Activated CD4-positive, alpha-beta memory T cell treated with anti-CD3 and anti-CD28 coated beads for 36 hours (primary cell): ENCODE data around the gene GPR4. TPM values are rescaled to one million over a fixed set of nuclear protein-coding genes. Genes with fewer than 3 reads are reported as not detected.

ENCODE experiments used
- CTCF ChIA-PET: fragments of 350-600 bp; sonication (Branson Sonifier 250); formaldehyde crosslinking; loops from one replicate; lab custom pipeline; 2021; ENCODE audit warnings: antibody characterized with exemption, inconsistent platforms; lab: Charles Lee
- POLR2A ChIA-PET: fragments of 350-600 bp; sonication (Branson Sonifier 250); formaldehyde crosslinking; loops from one replicate; lab custom pipeline; 2021; ENCODE audit warnings: antibody characterized with exemption; lab: Charles Lee
- DNase-seq: peaks from one replicate; pipeline ENCODE4 v3.0.0-alpha.2; 2020
- H3K27ac Mint-ChIP-seq: one replicate; pipeline ENCODE4 v1.8.0; 2021; ENCODE audit warnings: mixed read lengths
- H3K27me3 Mint-ChIP-seq: one replicate; pipeline ENCODE4 v1.8.0; 2021; ENCODE audit warnings: mixed read lengths
- H3K36me3 Mint-ChIP-seq: one replicate; pipeline ENCODE4 v1.8.0; 2021; ENCODE audit warnings: mixed read lengths
- H3K4me1 Mint-ChIP-seq: one replicate; pipeline ENCODE4 v1.8.0; 2021; ENCODE audit warnings: low read depth, mixed read lengths
- H3K4me3 Mint-ChIP-seq: one replicate; pipeline ENCODE4 v1.8.0; 2021; ENCODE audit warnings: mild to moderate bottlenecking, mixed read lengths
- H3K9me3 Mint-ChIP-seq: one replicate; pipeline ENCODE4 v1.8.0; 2021; ENCODE audit warnings: mixed read lengths
- intact Hi-C: fragments of 100-400 bp; cut with micrococcal nuclease; formaldehyde crosslinking; loops from one replicate; pipeline ENCODE4 v1.15.1; 2023
- total RNA-seq, 2 experiments: library from RNA; stranded (reverse); gene quantifications; one replicate each; pipeline ENCODE4 v1.2.3, GENCODE V29; 2021

Gene GPR4
- total RNA-seq, 2 experiments from 2014 or later: not detected

GRCh38 chr19:45568732-45569131 lies 33.3 kb downstream of the GPR4 start:
- Mint-ChIP-seq H3K4me3 (no peak overlapping the region), H3K4me1 (peaks cover 8% of the 10 kb centered on the region), H3K27ac (no peak overlapping the region), H3K36me3 (no peaks in the 10 kb centered on the region), H3K9me3 (no peaks in the 10 kb centered on the region), H3K27me3 (no peaks in the 10 kb centered on the region)
- ChIA-PET POLR2A (interaction anchor here (0.6 kb wide), 1 partner anchor 10 kb away, joined by 3 read pairs; no protein-coding TSS in a partner anchor), CTCF (interaction anchor here (1.2 kb wide), 1 partner anchor 129 kb away, joined by 3 read pairs; no protein-coding TSS in a partner anchor)
- intact Hi-C loops: no loop called here
- no peak for DNase-seq

DNA sequence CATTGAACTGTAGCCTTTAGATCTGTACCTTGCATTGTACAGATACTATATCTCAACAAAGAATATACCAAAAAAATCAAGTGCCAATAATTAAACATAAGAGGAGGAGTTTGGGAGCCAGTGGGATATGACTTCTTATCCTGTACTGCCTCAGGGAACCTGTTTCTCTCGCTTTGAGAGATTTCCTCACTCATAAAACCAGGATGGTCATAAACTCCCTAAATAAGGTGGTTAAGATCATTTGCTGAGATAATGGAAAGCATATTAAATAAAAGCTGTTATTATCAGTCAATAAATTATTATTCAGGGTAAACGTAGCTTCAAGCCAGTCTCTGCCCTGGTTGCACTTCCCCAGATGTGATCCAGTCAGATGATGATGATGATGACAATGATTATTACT lies 34.4 kb downstream of the GPR4 start:
- H3K9me3 Mint-ChIP-seq: no peaks in the 10 kb centered on the region
- no peak overlapping the region for H3K27ac Mint-ChIP-seq
- no peaks in the 10 kb centered on the region for H3K36me3 Mint-ChIP-seq
- DNase-seq: no peak
- peaks cover 14% of the 10 kb centered on the region for H3K4me1 Mint-ChIP-seq
- H3K4me3 Mint-ChIP-seq: no peak overlapping the region
- CTCF ChIA-PET: interaction anchor here (0.6 to 1.1 kb wide), 2 partner anchors 9 to 76 kb away, joined by 4 to 6 read pairs; no protein-coding TSS in a partner anchor
- H3K27me3 Mint-ChIP-seq: no peaks in the 10 kb centered on the region
- intact Hi-C loops: no loop called here
- POLR2A ChIA-PET: no interaction called here

DNA sequence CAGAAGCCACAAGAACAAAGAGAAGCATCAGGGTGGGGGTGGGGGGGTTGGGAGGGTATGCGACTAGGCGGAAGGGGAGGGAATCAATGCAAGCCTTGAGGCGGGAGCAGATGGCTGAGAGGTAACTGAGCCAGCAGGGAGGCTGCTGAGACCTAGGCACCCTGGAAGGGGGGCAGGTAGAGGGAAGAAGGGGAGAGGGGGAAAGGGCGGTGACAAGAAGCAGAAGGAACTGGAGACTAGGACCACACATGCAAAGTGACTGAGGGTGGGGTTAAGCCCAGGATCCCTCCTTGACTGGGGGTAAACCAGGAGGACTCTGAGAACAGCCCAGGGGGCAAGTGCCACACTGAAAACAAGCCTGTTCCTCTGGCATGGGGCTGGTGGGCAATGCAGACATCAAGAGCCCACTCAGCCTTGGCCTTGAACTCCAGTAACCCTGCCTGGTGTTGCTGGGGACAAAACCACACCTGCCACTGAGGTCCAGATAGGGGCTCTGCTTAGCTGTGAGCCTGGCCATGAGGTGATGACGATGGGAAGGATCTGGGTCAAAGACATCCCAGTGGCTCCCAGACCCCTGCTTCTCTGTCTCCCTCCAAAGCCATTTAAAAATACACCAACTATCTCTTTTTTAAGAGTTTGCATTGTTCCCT lies 37.8 kb downstream of the GPR4 start:
- CTCF ChIA-PET: no interaction called here

DNA sequence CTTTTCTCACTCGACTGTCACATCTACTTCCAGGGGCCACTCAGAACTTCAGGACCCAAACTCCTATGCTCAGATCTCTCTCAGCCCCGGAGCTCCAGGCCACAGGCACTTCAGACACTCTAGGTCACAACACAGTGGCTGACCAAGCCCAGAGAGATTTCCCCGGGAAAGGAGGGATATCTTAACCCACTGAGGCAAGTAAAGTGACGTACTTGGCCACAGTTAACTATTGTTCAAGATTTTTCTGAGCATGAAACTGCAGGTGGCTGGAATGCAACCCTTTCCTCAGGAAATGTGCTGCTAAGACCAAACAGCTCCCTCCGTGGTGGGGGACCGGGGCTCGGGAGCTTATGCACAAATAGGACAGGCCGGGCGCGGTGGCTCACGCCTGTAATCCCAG lies 41.3 kb downstream of the GPR4 start:
- H3K9me3 Mint-ChIP-seq: no peaks in the 10 kb centered on the region
- POLR2A ChIA-PET: no interaction called here
- no peak for DNase-seq
- intact Hi-C loops: no loop called here
- no peaks in the 10 kb centered on the region for H3K27me3 Mint-ChIP-seq
- CTCF ChIA-PET: no interaction called here
- no peak overlapping the region for H3K27ac Mint-ChIP-seq
- no peaks in the 10 kb centered on the region for H3K36me3 Mint-ChIP-seq
- H3K4me1 Mint-ChIP-seq: peaks cover 19% of the 10 kb centered on the region
- no peak overlapping the region for H3K4me3 Mint-ChIP-seq

More for the DNA sequence above, 37.8 kb downstream of the GPR4 start:
- Mint-ChIP-seq H3K4me3 (no peak overlapping the region), H3K36me3 (no peaks in the 10 kb centered on the region), H3K4me1 (peaks cover 13% of the 10 kb centered on the region), H3K27ac (peak overlapping the region; percentile 56), H3K9me3 (no peaks in the 10 kb centered on the region), H3K27me3 (no peaks in the 10 kb centered on the region)
- intact Hi-C loops: no loop called here
- no peak for DNase-seq
- POLR2A ChIA-PET: no interaction called here

DNA sequence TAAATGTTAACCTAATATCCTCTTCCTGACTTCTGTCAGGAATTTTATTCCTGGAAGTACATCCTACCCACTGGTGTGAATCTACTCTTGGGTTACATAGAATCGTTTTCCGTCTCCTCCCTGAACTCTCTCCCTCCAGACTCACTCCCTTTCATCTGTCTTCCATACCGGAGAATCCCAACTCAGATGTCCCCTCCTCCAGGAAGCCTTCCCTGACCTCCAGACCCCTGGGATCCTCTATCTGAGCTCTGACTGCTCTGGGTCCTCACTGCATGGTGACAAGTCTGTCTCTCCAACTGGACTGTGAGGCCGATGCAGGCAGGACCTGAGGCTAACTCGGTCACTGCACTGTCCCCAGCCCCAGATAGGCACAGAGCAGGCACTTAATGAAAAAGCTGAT lies 42.0 kb downstream of the GPR4 start:
- Mint-ChIP-seq H3K27me3 (no peaks in the 10 kb centered on the region), H3K4me1 (peaks cover 19% of the 10 kb centered on the region), H3K4me3 (no peak overlapping the region), H3K27ac (no peak overlapping the region), H3K9me3 (no peaks in the 10 kb centered on the region), H3K36me3 (no peaks in the 10 kb centered on the region)
- POLR2A ChIA-PET: no interaction called here
- CTCF ChIA-PET: no interaction called here
- no peak for DNase-seq
- intact Hi-C loops: no loop called here

DNA sequence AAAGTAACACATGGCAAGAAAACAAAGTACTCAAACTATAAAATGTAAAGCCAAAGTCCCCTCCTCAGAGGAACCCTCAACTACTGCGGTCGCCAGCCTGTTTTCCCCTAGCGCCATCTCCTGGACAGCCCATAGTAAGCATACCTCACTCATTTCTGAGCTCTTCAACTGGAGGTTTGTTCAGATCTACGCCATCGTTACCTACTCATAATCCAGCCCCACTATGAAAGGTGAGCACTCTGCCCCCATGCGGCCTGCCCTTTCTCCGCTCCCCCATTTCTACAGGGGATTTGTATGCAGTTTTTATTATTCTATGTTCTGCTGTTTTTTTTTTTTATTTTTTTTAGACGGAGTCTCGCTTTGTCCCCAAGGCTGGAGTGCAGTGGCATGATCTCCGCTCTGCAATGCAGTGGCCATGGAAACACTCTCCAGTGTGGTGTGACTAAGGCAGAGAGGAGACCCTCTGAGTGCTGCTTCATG lies 43.6 kb downstream of the GPR4 start:
- peak; percentile 81 for DNase-seq
- Mint-ChIP-seq H3K9me3 (no peaks in the 10 kb centered on the region), H3K4me3 (no peak overlapping the region), H3K36me3 (no peaks in the 10 kb centered on the region), H3K4me1 (peaks cover 17% of the 10 kb centered on the region), H3K27ac (no peak overlapping the region), H3K27me3 (no peaks in the 10 kb centered on the region)
- POLR2A ChIA-PET: no interaction called here
- intact Hi-C loops: loop anchor here (1.0 kb wide), 2 partner anchors 35 to 52 kb away; no protein-coding TSS in a partner anchor
- CTCF ChIA-PET: interaction anchor here (0.8 to 2.1 kb wide), 32 partner anchors 9 to 172 kb away, joined by 3 to 22 read pairs (median 4); partner anchors contain the start of genes FBXO46, OPA3 and QPCTL

DNA sequence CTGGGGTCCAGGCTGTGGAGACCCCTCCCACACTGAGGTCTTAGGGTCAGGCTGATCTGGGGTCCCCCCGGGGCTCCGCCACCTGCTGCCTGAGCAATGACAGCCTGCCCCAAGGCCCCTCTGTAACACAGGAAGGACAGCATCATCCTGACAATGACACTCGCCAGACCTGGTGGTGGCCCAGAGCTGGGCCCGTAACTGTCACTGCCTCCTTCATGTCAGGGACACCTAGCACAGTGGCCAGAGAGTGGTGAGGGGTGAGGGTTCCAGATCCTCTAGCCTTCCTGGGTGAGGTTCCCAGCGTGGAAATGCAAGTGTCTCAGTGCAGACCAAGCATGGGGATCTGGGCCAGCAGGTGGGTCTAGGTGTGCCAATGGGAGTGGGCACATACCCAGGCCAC lies 45.2 kb downstream of the GPR4 start:
- Mint-ChIP-seq H3K36me3 (peaks cover 2% of the 10 kb centered on the region), H3K27me3 (no peaks in the 10 kb centered on the region), H3K4me3 (no peak overlapping the region), H3K9me3 (no peaks in the 10 kb centered on the region), H3K4me1 (peaks cover 8% of the 10 kb centered on the region), H3K27ac (no peak overlapping the region)
- ChIA-PET CTCF (interaction anchor here (1.9 to 2.1 kb wide), 2 partner anchors 28 to 85 kb away, joined by 14 to 22 read pairs; partner anchors contain the start of gene OPA3), POLR2A (no interaction called here)
- intact Hi-C loops: no loop called here
- DNase-seq: no peak

DNA sequence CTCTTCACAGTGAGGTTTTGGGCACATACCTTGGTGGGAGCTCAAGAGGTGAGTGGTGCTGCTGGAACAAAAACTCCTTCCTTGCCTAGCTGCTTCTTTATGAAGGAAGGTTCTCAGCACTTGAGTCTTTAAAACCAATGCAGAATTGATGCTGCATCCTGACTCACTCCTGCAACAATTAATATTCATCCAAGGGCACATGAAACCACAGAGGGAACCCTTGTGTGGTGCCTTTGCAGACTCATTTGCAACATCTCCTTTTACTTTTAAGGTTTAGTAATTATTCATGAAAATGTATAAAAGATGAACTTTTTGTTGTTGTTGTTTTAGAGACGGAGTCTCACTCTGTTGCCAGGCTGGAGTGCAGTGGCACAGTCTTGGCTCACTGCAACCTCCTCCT lies 47.5 kb downstream of the GPR4 start:
- no peaks in the 10 kb centered on the region for H3K9me3 Mint-ChIP-seq
- peaks cover 7% of the 10 kb centered on the region for H3K4me1 Mint-ChIP-seq
- no peaks in the 10 kb centered on the region for H3K27me3 Mint-ChIP-seq
- no peak overlapping the region for H3K27ac Mint-ChIP-seq
- CTCF ChIA-PET: interaction anchor here (1.0 kb wide), 1 partner anchor 11 kb away, joined by 3 read pairs; no protein-coding TSS in a partner anchor
- intact Hi-C loops: no loop called here
- DNase-seq: no peak
- POLR2A ChIA-PET: no interaction called here
- no peak overlapping the region for H3K4me3 Mint-ChIP-seq
- H3K36me3 Mint-ChIP-seq: peaks cover 2% of the 10 kb centered on the region

DNA sequence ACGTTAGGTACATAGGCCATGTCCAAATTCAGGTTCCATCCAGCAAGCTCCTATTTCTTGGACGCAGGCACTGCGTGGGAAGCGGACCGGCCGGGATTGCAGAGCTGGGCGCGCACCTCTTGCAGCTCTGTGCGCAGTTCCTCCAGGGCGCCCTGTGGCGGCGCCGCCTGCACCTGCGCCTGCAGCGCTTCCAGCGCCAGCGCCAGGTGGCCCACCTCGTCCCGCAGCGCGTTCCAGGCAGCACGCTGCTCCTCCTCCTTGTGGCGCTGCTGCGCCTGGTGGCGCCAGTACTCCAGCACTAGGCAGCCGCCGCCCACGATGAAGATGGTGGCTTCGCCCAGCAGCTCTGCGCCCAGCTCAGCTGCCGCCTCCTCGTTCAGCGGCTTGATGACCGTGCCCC lies 48.5 kb downstream of the GPR4 start:
- Mint-ChIP-seq H3K4me3 (no peak overlapping the region), H3K27me3 (no peaks in the 10 kb centered on the region), H3K36me3 (peaks cover 2% of the 10 kb centered on the region), H3K9me3 (no peaks in the 10 kb centered on the region), H3K4me1 (peaks cover 3% of the 10 kb centered on the region), H3K27ac (no peak overlapping the region)
- intact Hi-C loops: no loop called here
- no peak for DNase-seq
- CTCF ChIA-PET: interaction anchor here (1.0 kb wide), 1 partner anchor 11 kb away, joined by 3 read pairs; no protein-coding TSS in a partner anchor
- POLR2A ChIA-PET: no interaction called here

GRCh38 chr19:45547965-45548609 lies 53.9 kb downstream of the GPR4 start:
- intact Hi-C loops: no loop called here
- no peak for DNase-seq
- ChIA-PET CTCF (interaction anchor here (0.5 to 1.2 kb wide), 2 partner anchors 22 to 733 kb away, joined by 3 read pairs; no protein-coding TSS in a partner anchor), POLR2A (no interaction called here)
- no peaks in the 10 kb centered on the region for H3K9me3 Mint-ChIP-seq
- H3K4me3 Mint-ChIP-seq: no peak overlapping the region
- H3K27ac Mint-ChIP-seq: no peak overlapping the region
- no peaks in the 10 kb centered on the region for H3K27me3 Mint-ChIP-seq
- peaks cover 7% of the 10 kb centered on the region for H3K4me1 Mint-ChIP-seq
- H3K36me3 Mint-ChIP-seq: peaks cover 2% of the 10 kb centered on the region

DNA sequence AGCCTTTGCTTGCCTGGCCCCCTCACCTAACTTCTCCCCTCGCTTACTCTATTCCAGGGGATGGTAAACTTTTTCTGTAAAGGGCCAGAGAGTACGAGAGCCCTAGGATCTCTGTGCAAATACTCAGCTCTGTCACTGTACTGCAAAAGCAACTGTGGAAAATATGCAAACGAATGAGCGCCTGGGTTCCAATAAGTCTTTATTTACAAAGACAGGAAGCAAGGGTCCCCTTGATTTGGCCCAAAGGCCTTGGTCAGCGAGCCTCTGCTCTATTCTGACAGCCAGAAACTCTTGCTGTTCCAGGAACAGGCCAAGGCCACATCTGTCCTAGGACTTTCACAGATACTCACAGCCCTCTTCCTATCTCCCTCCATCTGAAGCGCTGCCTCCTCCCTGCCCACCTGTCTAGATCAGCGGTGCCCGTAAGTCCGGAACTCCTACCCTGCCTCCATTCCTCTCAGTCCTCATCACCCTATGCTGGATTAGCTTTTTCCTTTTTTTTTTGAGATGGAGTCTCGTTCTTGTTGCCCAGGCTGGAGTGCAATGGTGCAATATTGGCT lies 54.7 kb downstream of the GPR4 start:
- ChIA-PET POLR2A (no interaction called here), CTCF (interaction anchor here (0.5 to 1.3 kb wide), 2 partner anchors 11 to 23 kb away, joined by 3 to 4 read pairs; no protein-coding TSS in a partner anchor)
- intact Hi-C loops: no loop called here
- H3K9me3 Mint-ChIP-seq: no peaks in the 10 kb centered on the region
- DNase-seq: no peak
- H3K4me3 Mint-ChIP-seq: no peak overlapping the region
- H3K27me3 Mint-ChIP-seq: no peaks in the 10 kb centered on the region
- peaks cover 7% of the 10 kb centered on the region for H3K4me1 Mint-ChIP-seq
- no peak overlapping the region for H3K27ac Mint-ChIP-seq
- H3K36me3 Mint-ChIP-seq: no peaks in the 10 kb centered on the region

GRCh38 chr19:45542234-45542668 lies 59.8 kb downstream of the GPR4 start:
- ChIA-PET CTCF (interaction anchor here (1.0 kb wide), 1 partner anchor 11 kb away, joined by 3 read pairs; no protein-coding TSS in a partner anchor), POLR2A (no interaction called here)
- no peaks in the 10 kb centered on the region for H3K36me3 Mint-ChIP-seq

More at GRCh38 chr19:45542234-45542668, 59.8 kb downstream of the GPR4 start:
- DNase-seq: no peak
- Mint-ChIP-seq H3K4me1 (peaks cover 7% of the 10 kb centered on the region), H3K27me3 (no peaks in the 10 kb centered on the region), H3K27ac (no peak overlapping the region), H3K9me3 (peaks cover 7% of the 10 kb centered on the region), H3K4me3 (no peak overlapping the region)
- intact Hi-C loops: no loop called here
